K562 (cell line): ENCODE measurements around the gene CEP72.

Experiments used
- CTCF ChIP-seq, 3 experiments: IDR thresholded peaks in 2 of 3; conservative IDR thresholded peaks in 1 of 3; 2 replicates each; pipeline ENCODE4 v1.5.1; 2011 to 2012; ENCODE audit warnings: low read length in 3 of 3, mild to moderate bottlenecking in 3 of 3, control low read depth in 2 of 3, improper control_type of control experiment in 1 of 3, inconsistent platforms in 1 of 3, low read depth in 1 of 3, mixed read lengths in 1 of 3, moderate library complexity in 1 of 3; ENCODE audit not compliant: insufficient read depth in 2 of 3
- NFIC ChIP-seq: fragments of 450-650 bp; IDR thresholded peaks from 2 replicates; pipeline ENCODE4 v1.6.1; 2017; ENCODE audit warnings: mild to moderate bottlenecking, inconsistent platforms
- TF ChIP-seq, protein P1 (sequence below): sonication (generic); formaldehyde crosslinking; IDR thresholded peaks from 2 replicates; pipeline ENCODE4 v1.8.1; 2023; ENCODE audit warnings: missing genetic modification reagents, mild to moderate bottlenecking, borderline replicate concordance

DNA sequence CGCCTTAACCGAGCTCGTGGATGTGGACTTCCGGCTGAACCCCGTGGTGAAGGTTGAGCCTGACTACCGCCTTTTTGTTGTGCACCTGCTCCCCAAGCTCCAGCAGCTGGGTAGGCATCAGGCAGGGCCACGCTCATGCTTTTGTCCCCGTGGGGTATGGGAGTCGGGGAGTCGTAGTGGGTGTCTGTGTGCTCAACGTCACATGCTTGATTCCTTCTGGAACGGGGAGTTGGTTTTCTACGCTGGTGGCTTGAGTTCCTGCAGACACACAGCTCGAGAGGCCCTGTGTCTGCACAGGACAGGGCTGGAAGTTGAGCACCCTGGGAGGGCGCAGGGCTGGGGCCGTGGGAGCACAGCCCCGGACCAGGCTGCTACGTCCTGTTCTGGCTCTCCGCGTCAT lies 8.0 kb downstream of the CEP72 start:
- TF ChIP-seq CTCF (IDR thresholded peaks at IDR 0.05 in 2 of 3, conservative IDR thresholded peaks at IDR 0.05 in 1 of 3; ENCODE audit: insufficient read depth in 2 of 3, low read depth in 1 of 3, low read length in 3 of 3): no peak
- no peak for TF ChIP-seq NFIC
- TF ChIP-seq, protein P1, sequence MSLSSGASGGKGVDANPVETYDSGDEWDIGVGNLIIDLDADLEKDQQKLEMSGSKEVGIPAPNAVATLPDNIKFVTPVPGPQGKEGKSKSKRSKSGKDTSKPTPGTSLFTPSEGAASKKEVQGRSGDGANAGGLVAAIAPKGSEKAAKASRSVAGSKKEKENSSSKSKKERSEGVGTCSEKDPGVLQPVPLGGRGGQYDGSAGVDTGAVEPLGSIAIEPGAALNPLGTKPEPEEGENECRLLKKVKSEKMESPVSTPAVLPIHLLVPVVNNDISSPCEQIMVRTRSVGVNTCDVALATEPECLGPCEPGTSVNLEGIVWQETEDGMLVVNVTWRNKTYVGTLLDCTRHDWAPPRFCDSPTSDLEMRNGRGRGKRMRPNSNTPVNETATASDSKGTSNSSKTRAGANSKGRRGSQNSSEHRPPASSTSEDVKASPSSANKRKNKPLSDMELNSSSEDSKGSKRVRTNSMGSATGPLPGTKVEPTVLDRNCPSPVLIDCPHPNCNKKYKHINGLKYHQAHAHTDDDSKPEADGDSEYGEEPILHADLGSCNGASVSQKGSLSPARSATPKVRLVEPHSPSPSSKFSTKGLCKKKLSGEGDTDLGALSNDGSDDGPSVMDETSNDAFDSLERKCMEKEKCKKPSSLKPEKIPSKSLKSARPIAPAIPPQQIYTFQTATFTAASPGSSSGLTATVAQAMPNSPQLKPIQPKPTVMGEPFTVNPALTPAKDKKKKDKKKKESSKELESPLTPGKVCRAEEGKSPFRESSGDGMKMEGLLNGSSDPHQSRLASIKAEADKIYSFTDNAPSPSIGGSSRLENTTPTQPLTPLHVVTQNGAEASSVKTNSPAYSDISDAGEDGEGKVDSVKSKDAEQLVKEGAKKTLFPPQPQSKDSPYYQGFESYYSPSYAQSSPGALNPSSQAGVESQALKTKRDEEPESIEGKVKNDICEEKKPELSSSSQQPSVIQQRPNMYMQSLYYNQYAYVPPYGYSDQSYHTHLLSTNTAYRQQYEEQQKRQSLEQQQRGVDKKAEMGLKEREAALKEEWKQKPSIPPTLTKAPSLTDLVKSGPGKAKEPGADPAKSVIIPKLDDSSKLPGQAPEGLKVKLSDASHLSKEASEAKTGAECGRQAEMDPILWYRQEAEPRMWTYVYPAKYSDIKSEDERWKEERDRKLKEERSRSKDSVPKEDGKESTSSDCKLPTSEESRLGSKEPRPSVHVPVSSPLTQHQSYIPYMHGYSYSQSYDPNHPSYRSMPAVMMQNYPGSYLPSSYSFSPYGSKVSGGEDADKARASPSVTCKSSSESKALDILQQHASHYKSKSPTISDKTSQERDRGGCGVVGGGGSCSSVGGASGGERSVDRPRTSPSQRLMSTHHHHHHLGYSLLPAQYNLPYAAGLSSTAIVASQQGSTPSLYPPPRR: no peak
